Activated CD4-positive, alpha-beta T cell treated with anti-CD3 and anti-CD28 coated beads, Interleukin-2, amount 50 U/mL, for 4 hours (primary cell): ENCODE data around the gene PHACTR1.
"Not testable (repeated sequence)": the region's sequence is repeated elsewhere in the genome, so short reads cannot be mapped to it uniquely, and the experiment has no call there.

Experiments used
- DNase-seq, 2 experiments: peaks; one replicate each; pipeline ENCODE4 v3.0.0-alpha.2; 2020

PHACTR1 gene

DNA sequence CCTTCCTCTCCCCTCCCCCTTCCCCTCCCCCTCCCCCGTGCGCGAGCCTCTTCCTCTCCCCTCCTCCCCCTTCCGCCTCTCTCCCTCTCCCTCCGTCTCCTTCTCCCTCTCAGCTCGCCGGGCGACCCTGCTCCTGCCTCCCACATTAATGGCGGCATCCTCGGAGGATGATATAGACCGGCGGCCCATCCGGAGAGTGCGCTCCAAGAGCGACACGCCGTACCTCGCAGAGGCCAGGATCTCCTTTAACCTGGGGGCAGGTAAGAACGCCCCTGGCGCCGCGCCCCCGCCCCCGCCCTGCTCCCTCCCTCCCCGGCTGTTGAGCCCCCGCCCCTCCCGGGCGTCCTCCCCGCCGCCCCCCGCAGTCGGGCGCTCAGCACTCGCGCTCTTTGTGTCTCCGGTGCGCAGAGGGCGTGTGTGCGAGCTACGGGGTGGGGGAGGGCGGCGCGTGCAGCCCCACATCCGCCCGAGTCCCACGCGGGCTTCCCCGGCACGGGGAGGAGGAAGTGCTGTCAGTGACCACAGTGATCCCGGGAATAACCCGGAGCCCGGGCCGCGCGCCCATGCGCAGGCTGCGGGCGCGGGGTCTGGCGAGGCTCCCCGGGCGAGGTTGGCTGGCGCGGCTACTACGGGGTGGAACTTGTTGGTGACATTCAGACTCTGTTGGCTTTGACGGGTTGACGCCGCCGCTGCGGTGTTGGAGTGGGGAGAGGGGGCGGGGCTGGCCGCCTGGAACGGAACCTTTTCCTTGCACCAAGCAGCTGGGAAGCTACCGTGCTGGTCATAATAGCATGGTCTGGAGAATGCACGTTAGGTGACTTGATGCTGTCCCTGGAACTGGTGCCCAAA lies 33.2 kb downstream of the PHACTR1 start:
- no peak for DNase-seq

DNA sequence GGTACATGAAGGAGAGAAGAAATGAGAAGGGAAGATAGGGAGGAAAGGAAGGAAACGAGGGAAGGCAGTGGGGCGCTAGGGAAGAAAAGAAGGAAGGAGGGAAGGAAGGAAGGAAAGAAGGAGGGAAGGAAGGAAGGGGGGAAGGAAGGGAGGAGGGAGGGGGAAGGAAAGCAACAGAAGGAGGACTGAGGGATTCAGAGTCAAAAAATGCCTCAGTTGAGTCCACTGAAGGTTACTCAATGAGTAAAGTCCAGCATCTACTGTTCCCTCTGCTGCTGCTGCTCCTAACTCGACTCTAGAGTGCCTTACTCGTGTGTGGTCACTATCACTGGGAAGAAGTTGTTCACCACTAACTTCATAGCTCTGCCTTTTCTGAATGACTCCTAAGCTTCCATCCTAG lies 33.8 kb downstream of the PHACTR1 start:
- DNase-seq: no peak

DNA sequence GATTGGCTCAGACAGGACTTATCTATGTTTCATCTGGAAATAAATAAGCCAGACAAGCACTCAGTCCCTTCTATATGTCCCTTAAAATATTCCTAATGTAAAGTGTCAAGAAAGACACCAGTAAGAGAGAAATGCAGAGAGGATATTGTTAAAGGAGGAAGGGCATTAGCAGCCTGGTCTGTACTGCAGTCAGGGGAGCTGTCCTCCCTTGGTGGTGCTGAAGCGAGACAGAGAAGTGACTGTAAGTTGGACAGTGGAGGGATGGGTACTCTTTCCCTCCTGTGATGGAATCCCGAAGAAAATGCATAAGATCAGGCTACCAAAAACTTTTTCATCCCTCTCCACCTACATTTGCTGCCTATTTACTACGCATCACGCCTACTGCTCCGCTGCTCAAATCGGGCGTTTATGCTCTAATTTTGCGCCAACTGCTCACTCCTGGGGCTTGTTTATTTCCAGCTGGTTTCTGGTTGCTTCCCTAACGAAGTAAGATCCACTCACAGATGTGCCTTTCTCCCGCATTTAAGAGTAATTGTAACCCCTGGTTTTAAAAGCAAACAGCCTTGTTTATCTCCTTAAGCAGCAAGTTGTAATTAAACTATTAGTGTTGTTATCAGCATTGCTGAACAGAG lies 35.2 kb downstream of the PHACTR1 start:
- no peak for DNase-seq

DNA sequence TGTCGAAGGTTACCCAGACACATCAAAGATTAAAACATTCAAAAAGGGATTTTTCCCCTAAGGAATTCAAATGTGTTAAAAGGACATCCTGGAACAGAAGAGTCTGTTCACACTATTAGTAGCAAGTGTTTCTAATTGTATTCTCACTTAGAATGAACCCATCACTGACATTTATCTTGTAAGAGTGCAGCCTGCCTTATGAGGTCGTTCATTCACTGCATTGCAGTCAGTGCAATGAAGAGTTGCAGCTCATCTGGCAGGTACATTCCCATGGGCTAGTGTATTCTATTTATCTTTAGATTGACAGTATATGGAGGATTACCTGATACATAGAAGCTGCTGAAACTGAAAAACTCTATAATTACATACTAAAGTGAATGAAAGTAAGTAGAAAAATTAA lies 36.5 kb downstream of the PHACTR1 start:
- DNase-seq: no peak

DNA sequence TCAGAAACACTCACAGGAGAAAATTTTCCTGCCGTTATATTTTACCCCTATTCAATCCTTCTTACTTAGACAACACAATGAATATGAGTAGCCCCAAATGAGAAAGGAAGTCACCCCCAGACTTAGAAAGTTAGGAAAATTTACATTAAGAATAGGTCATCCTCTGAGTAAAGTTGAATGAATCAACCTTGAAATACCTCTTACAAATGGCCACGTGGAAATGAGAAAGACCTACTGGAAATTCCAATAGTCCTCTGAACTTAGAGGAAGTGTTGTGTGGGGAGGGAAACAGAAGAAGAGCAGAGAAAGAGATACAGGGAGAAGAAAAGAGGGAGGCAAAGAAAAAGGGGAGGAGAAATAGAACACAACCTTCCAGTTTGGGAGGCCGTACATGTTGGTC lies 43.7 kb downstream of the PHACTR1 start:
- no peak for DNase-seq

DNA sequence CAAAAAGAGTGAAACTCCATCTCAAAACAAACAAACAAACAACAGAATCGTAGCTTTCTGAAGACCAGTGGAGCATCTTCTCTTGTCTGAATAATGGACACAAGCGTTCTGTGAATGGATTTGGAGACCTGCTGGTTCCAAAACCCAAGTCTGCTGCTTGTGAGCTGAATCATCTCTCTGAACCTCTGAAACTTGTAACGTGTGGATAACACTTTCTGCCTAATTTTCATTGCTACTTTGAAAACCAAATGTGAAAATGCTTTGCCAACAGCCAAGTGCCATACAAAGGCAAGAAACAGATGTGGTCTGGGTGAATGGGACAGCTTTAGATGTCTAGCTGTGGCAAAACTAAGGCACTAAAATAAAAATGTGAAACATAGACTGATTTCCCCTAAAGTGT lies 44.3 kb downstream of the PHACTR1 start:
- no peak for DNase-seq

DNA sequence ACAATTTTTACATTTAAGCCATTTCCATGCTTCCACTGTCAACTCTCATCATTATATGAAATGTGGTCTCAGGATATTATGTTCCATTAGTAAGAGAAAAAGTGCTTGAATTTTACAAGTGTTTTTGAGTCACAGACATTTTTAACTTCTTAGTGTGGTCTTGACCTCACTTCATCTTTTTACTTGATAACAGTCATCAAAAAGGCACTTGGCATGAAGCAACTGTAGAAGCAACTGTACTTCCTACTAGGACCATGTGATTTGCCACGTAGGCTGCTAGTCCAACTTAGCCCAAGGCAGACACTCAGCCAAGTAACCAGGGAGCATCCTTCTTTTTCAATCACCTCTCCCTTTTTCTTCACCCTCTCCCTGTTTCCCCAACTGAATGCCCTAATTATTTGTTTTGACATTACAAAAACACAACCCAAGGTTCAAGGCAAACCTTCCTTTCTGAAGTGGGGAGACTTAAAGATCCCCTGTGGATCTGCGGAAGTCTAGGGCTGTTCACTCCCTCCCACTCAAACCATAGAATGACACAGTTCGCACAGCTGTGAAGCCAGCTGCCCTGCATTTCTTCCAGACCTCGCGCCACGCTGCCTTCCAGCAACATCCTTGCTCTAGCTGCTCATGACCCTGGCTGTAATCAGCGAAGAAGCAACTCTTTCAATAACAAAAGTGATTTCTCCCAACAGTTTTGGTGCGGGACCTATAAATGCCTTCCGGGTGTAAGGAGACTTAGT lies 45.0 kb downstream of the PHACTR1 start:
- no peak for DNase-seq

DNA sequence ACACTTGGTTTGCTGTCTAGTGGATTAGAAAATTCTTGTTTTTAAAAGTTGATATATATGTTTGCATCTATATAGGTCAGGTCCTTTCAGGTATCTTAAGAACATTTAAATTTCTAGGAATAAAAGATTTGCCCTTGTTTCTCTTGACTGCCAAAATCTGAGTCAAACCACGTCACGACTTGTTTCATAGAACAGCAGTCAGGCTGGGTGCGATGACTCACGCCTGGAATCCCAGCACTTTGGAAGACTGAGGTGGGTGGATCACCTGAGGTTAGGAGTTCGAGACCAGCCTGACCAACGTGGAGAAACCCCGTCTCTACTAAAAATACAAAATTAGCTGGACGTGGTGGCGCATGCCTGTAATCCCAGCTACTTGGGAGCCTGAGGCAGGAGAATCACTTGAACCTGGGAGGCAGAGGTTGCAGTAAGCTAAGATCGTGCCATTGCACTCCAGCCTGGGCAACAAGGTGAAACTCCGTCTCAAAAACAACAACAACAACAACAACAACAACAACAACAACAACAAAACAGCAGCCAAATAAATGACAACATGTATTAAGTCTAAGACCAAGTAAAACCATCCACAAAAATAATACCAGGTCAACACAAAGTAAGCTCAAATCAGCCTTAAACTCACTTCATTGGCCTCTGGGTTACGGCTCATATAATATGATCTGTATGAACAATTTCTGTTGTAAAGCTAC lies 46.3 kb downstream of the PHACTR1 start:
- not testable (repeated sequence) for DNase-seq

DNA sequence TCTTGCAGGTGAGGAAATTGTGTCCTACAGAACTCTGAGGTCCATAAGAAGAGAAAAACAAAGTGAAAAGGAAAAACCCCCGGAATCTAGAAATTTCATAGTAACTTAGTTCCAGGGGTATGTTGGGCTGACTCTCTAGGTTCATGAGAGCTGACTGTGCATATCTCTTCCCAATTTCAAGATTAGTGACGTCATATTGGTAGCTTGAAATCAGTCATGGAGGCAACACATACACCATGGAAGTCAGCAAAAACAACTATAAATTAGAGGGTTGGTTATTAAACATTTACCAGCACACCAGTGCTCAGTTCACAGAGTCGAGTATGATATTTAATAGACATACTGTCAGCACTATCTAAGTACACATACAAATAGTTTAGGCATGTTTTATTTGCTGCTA lies 49.8 kb downstream of the PHACTR1 start:
- no peak for DNase-seq

DNA sequence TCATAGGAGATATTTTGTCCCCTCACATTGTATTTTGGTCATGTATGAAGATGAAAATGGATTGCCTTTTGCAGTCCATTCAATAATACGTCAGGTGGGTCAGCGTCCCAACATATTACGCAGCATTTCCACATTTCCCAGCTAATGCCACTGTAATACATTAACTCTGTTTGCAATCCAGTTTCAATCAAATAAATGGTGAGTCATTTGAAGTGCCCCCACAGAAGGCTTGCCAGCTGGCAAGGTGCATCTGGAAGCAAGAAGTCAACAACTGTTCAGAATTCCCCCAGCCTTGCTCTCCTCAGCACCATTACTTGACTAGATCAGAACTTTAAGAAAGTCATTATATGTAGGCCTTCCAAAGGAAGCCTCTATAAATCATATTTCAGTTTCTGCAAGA lies 50.4 kb downstream of the PHACTR1 start:
- no peak for DNase-seq

DNA sequence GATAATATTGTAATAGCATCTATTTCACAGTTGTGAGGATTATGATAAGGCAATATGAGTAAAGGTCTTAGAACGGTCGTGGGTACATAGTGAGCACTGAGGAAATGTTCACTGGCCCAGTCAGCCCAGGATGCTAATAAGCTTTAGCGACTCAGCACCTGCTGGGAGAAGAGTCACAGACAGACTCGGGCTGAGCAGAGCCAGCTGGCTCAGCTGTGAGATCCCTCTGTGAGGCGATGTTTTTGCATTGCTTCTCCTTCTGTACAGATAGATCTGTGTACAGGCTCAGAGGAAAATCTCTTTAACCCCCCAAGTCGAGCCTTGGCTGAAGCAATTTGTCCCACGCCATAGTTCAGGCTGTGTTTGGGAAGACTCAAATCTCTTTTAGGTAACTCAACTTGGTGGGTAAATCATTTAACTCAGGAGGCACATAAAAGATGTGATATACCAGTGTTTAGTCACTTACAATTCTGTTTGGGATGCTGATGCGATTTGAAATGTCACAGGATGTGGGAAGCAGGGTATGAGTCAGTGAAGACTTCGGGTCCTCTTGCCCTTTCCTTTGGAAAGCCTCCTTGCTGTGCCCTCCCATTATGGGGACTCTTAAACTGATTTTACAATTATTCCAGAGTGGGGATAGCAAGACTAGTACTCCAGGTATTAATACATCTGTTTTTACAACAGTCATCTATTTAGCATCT lies 53.1 kb downstream of the PHACTR1 start:
- no peak for DNase-seq

DNA sequence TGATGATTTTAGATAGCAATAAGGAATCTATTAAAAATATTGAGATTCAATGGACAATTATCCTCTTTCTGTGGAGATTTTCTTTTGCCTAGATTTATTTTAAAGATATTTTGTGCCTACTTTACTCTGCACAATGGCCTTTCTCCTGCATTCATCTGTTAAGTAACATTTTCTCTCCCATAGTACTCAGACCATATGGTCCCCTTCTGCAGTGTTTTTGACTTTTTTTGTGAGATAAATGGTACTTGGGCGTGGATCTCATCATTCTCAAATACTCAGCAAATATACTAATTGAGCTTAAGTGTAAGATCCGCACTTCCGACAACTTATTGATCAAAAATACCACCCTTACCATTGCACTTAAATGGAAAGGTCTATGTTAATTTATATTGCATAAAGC lies 55.8 kb downstream of the PHACTR1 start:
- no peak for DNase-seq

DNA sequence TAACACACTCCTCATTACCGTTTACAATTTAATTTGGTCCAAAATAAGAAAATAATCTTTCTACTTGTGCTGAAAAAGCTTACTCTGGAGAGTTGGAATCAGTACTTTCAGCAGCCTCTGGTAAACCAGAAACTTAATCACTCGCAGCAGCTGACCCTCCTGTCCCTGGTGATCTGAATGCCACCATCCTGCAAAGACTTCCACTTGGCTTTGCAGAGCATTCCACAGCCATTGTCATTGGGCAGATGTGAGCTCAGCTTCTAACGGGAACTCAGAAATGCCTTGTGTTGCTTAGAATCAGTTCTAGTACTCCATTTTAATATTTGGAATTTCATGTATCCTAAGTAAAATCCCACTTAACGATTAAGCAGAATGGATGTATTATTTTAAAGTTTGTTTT lies 59.7 kb downstream of the PHACTR1 start:
- no peak for DNase-seq

DNA sequence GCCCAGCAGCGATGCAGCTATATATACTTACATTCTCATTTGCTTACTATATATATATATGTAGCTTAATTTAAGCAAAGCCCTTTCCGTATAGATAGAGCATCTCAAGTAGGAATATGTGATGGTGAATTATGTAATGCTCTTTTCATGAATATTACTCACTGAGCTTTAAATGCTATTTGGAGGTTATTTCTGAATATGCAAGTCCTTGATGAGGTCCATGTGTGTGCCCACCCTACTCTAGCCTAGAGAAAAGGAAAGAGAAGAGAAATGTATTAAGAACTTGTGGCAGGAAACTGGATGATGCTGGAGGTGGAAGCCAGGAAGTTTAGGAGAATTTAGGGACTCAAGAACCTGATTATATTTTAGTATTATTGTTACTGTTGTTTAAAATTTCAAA lies 63.2 kb downstream of the PHACTR1 start:
- no peak for DNase-seq

DNA sequence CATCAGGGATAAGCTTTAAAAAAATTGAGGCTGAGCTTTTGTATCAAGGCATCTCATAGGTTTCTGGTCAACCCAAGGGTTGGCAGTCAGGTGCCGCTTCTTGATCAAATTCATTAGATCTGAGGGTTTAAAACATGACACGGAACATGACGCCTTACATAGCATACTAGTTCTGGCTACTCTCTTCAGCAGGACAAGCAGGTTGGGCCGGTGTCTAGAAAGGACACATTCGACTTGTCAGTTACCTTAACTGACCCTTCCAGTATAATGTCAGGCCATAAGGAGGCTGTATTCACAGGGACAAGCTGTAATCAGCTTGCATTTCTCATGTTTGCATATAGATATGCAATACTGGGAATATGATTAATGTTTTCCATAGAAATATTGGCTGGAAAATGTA lies 65.6 kb downstream of the PHACTR1 start:
- no peak for DNase-seq

DNA sequence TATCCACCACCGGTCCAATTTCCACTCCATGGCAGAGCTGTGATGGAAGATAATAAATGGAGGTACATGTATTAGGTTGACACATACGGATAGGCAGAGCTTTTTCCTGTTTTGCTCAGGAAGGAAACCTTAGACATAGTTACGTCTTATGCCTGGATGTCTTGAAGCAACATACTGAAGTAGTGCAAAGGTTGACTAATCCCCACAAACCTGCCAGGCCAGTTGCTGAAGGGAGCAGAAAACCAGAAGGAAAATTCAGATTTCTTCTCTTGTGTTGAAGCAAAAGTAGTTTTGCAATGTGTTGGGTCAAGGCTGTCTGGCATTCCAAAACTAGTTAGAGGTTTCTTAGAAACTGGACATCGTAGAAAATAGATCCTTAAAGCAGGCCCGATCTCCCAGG lies 68.7 kb downstream of the PHACTR1 start:
- no peak for DNase-seq

DNA sequence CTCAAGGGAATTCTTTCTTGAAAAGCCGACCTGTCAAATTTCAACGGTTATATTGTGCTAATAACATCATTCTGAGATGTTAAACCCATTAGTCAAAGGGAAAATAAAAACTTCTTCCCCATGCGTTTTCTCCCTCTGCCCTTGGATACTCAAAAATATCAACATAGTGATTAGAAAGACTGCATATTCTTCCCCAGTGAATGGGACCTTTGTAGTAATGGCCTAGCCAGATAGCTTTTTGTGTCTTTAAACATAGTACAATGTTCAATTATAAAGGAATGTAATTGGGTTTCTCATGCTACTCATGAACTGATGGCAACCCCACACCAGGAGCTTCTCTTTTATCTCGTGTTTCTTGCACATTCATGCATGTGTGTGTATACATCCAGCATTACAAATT lies 69.4 kb downstream of the PHACTR1 start:
- no peak for DNase-seq

DNA sequence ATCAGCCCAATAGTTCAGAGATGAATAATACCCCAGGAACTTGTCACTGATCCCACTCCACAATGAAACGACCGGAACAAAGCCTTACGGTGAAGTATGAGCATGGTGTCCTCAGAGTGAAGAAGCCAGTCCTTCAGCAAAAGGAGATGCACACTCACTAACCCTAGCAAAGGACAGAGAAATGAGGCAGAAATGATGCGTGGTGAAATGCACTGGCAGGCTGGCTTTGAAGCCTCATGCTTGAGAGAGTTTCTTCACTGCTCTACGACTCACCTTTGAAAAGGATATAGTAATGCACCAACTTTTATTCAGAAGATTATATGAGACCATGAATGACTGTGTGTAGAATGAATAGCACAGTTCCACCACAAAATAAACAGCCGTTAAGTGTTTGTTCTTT lies 74.8 kb downstream of the PHACTR1 start:
- DNase-seq: no peak

DNA sequence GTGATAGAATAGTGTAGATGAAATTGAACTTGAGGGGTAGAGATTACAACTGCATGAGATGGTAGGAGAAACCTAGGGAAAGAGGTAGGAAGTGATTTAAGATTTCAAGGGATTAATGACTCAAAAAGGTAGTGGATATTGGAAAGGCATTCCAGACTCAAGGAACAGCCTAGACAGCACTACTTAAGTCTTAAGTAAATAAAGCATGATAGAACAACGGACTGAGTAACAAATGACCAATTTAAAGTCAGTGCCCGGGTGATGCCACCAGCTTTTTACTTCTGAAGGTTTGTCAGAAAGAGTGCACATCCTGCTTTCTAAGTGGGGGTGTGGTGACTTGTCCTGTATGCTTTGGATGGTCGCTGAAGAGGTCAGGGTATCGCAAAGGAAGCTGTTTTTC lies 81.8 kb downstream of the PHACTR1 start:
- no peak for DNase-seq

DNA sequence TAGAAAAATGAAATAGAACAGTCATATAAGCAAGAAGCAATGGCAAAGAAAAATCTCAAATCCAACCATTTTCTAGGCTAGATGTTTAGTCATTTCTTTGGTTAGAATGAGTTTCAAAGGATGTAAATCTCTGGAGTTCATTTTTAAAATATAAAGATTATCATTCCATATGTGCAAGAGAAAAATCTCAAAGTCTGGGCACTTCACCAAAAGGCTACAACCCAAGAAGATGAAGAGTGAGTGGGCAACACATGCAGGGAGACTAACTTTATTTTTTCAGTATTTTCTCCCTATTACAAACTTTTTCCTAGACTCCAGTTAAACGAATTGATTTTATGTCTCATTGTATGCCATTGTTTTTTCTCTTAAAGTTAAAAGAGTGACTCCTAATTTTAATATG lies 83.6 kb downstream of the PHACTR1 start:
- no peak for DNase-seq

DNA sequence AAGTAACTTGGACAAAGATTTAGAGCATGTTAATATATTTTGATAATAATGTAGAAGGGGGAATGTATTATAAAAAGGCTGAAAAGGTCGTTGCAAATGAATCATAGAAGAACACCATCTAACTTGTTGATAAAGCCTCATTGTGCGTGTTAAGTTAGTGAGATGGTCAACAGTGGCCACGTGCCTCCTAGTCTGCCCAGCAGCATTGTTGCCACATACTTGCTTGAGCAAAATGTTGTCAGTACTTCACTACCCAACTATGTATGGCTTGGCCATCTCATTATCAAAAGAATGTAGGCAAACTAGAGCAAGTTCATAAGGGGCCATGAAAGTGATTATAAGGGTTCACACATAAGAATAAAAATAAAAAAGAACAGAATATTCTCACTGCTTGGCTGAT lies 84.6 kb downstream of the PHACTR1 start:
- no peak for DNase-seq

DNA sequence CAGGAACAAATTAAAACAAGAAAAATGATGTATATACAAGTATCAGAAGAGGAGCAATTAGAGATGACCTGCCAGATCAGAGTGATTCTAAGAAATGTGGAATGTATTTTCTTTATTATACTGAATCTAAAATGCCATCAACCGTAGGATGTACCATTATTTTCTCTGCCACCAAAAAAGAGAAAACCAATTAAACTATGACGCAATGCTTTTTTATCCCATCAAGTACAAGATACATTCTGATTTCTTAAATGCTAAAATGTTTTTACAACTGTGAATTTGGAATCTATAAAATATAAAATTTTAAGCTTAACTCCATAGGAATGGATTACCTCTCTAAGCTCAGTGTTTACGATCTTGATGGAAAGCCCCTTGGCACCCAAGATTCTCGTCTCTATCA lies 85.9 kb downstream of the PHACTR1 start:
- DNase-seq: no peak

DNA sequence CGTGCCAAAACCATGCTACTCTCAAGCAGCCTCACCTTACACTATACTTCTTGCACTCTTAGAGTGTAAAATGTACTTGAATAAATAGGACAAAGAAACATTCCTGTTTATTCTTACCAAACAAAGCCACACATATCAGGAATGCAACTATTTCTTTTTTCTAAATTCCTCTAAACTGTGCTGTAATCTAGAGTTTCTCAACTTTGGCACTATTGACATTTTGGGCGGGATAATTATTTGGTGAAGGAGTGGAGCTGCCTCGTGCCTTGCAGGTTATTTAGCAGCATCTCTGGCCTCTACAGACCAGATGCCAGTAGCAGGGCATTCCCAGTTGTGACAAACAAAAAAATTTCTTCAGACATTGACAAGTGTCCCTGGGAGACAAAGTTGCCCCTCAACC lies 86.9 kb downstream of the PHACTR1 start:
- DNase-seq: no peak
